Osteoblast (primary cell): ENCODE data around the gene TBC1D9. TPM values are rescaled to one million over a fixed set of nuclear protein-coding genes. Genes with fewer than 3 reads are reported as not detected.

Experiments
- DNase-seq: peaks from one replicate; pipeline ENCODE4 v3.0.0; 2011; ENCODE audit warnings: low spot score, mixed read lengths; ENCODE audit not compliant: insufficient read length; ENCODE audit errors: missing footprints
- H2AFZ ChIP-seq: 2 replicates; pipeline ENCODE4 v1.6.0; 2011; ENCODE audit warnings: mild to moderate bottlenecking, low read length
- H3K27ac ChIP-seq: 2 replicates; pipeline ENCODE4 v1.5.1; 2011; ENCODE audit warnings: mild to moderate bottlenecking, low read depth, low read length, moderate library complexity
- H3K27me3 ChIP-seq: 2 replicates; pipeline ENCODE4 v1.6.0; 2012; ENCODE audit warnings: mild to moderate bottlenecking, control low read depth, inconsistent platforms, low read length, moderate library complexity; ENCODE audit not compliant: insufficient read depth
- H3K36me3 ChIP-seq: 2 replicates; pipeline ENCODE4 v1.5.1; 2011; ENCODE audit warnings: mild to moderate bottlenecking, low read length, control low read depth, moderate library complexity; ENCODE audit not compliant: insufficient read depth
- H3K4me1 ChIP-seq: 2 replicates; pipeline ENCODE4 v1.5.1; 2011; ENCODE audit warnings: mild to moderate bottlenecking, low read length, control low read depth, moderate library complexity; ENCODE audit not compliant: insufficient read depth
- H3K4me2 ChIP-seq: 2 replicates; pipeline ENCODE4 v1.6.0; 2011; ENCODE audit warnings: mild to moderate bottlenecking, low read length; ENCODE audit not compliant: insufficient read depth
- H3K4me3 ChIP-seq: fragments of 200-600 bp; sonication (generic); 3 replicates; pipeline ENCODE4 v1.5.1; 2012; ENCODE audit warnings: mild to moderate bottlenecking, low read length, inconsistent platforms; ENCODE audit not compliant: insufficient read depth
- H3K79me2 ChIP-seq: 2 replicates; pipeline ENCODE4 v1.6.0; 2012; ENCODE audit warnings: mild to moderate bottlenecking, low read length, control low read depth, inconsistent platforms; ENCODE audit not compliant: insufficient read depth
- H3K9me3 ChIP-seq: 2 replicates; pipeline ENCODE4 v1.5.1; 2011; ENCODE audit warnings: low read depth, low read length, control low read depth
- H4K20me1 ChIP-seq: 2 replicates; pipeline ENCODE4 v1.6.0; 2012; ENCODE audit warnings: mild to moderate bottlenecking, low read length, control low read depth; ENCODE audit not compliant: insufficient read depth
- total RNA-seq: library from RNA; depleted of rRNA; stranded (reverse); fragments of >200 nt; gene quantifications from 2 replicates; pipeline ENCODE4 v1.2.3, GENCODE V29; 2012
- TF ChIP-seq, protein P1 (sequence below): IDR thresholded peaks from 2 replicates; pipeline ENCODE4 v1.5.1; 2011; ENCODE audit warnings: mild to moderate bottlenecking, low read depth, low read length, moderate library complexity; ENCODE audit errors: extremely low read depth

The TBC1D9 gene
- total RNA-seq, 1 donor: 19.5 TPM

- no peaks in the 10 kb centered on the region for H3K9me3 ChIP-seq
- no peaks in the 10 kb centered on the region for H3K4me1 ChIP-seq
- no peak overlapping the region for H3K4me3 ChIP-seq
- H3K27me3 ChIP-seq: peaks cover 12% of the 10 kb centered on the region
- no peaks in the 10 kb centered on the region for H3K79me2 ChIP-seq
- DNase-seq: no peak
- TF ChIP-seq, protein P1, sequence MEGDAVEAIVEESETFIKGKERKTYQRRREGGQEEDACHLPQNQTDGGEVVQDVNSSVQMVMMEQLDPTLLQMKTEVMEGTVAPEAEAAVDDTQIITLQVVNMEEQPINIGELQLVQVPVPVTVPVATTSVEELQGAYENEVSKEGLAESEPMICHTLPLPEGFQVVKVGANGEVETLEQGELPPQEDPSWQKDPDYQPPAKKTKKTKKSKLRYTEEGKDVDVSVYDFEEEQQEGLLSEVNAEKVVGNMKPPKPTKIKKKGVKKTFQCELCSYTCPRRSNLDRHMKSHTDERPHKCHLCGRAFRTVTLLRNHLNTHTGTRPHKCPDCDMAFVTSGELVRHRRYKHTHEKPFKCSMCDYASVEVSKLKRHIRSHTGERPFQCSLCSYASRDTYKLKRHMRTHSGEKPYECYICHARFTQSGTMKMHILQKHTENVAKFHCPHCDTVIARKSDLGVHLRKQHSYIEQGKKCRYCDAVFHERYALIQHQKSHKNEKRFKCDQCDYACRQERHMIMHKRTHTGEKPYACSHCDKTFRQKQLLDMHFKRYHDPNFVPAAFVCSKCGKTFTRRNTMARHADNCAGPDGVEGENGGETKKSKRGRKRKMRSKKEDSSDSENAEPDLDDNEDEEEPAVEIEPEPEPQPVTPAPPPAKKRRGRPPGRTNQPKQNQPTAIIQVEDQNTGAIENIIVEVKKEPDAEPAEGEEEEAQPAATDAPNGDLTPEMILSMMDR: no peak
- H3K27ac ChIP-seq: no peak overlapping the region
- no peak overlapping the region for H2AFZ ChIP-seq
- H4K20me1 ChIP-seq: no peaks in the 10 kb centered on the region
- no peak overlapping the region for H3K4me2 ChIP-seq
- no peaks in the 10 kb centered on the region for H3K36me3 ChIP-seq
Measured at GRCh38 chr4:140764785-140765392, 8.7 kb upstream of the TBC1D9 start.

GRCh38 chr4:140762202-140762601 lies 6.0 kb upstream of the TBC1D9 start:
- no peak for DNase-seq
- Histone ChIP-seq H2AFZ (no peak overlapping the region), H3K27ac (no peak overlapping the region), H3K36me3 (no peaks in the 10 kb centered on the region), H3K27me3 (peaks cover 12% of the 10 kb centered on the region), H3K4me2 (no peak overlapping the region), H3K4me1 (peaks cover 1% of the 10 kb centered on the region), H4K20me1 (no peaks in the 10 kb centered on the region), H3K79me2 (no peaks in the 10 kb centered on the region), H3K9me3 (no peaks in the 10 kb centered on the region), H3K4me3 (no peak overlapping the region)
- TF ChIP-seq, protein P1: no peak

- Histone ChIP-seq H3K79me2 (peaks cover 28% of the 10 kb centered on the region), H3K4me3 (peak overlapping the region; percentile 86), H4K20me1 (peaks cover 4% of the 10 kb centered on the region), H2AFZ (peak overlapping the region; percentile 98), H3K27me3 (no peaks in the 10 kb centered on the region), H3K36me3 (no peaks in the 10 kb centered on the region), H3K9me3 (no peaks in the 10 kb centered on the region), H3K4me1 (peaks cover 14% of the 10 kb centered on the region), H3K4me2 (peak overlapping the region; percentile 90), H3K27ac (no peak overlapping the region)
- TF ChIP-seq, protein P1: no peak
- peak; percentile 79 for DNase-seq
Measured at GRCh38 chr4:140757232-140757630, 1.0 kb upstream of the TBC1D9 start.

GRCh38 chr4:140755774-140756318 lies 339 bp downstream of the TBC1D9 start:
- peak; percentile 92 for DNase-seq
- Histone ChIP-seq H3K4me2 (peak overlapping the region; percentile 90), H3K4me3 (peak overlapping the region; percentile 86), H2AFZ (peak overlapping the region; percentile 98), H3K79me2 (peaks cover 40% of the 10 kb centered on the region), H3K9me3 (no peaks in the 10 kb centered on the region), H3K27me3 (no peaks in the 10 kb centered on the region), H3K27ac (peak overlapping the region; percentile 44), H3K36me3 (no peaks in the 10 kb centered on the region), H4K20me1 (peaks cover 4% of the 10 kb centered on the region), H3K4me1 (peaks cover 14% of the 10 kb centered on the region)
- TF ChIP-seq, protein P1: no peak
